BJ (cell line): ENCODE data around the gene FNBP1. TPM values are rescaled to one million over a fixed set of nuclear protein-coding genes. Genes with fewer than 3 reads are reported as not detected.

ENCODE experiments used
- CTCF ChIA-PET: fragments of 350-600 bp; formaldehyde crosslinking; extraction: SDS; loops from one replicate; lab custom pipeline; 2021; ENCODE audit warnings: antibody characterized with exemption, inconsistent platforms; lab: Yijun Ruan, JAX
- POLR2A ChIA-PET: fragments of 300-600 bp; sonication (Branson Sonifier 250); formaldehyde crosslinking; extraction: SDS; loops from one replicate; lab custom pipeline; 2021; ENCODE audit warnings: antibody characterized with exemption; lab: Charles Lee
- DNase-seq: peaks from one replicate; pipeline ENCODE4 v3.0.0-alpha.2; 2011; ENCODE audit warnings: low read depth
- H3K27me3 ChIP-seq: 2 replicates; pipeline ENCODE4 v1.6.0; 2011; ENCODE audit warnings: low read length; ENCODE audit not compliant: control insufficient read depth, insufficient read depth
- H3K36me3 ChIP-seq: 2 replicates; pipeline ENCODE4 v1.5.1; 2011; ENCODE audit warnings: low read length; ENCODE audit not compliant: control insufficient read depth, insufficient read depth
- H3K4me3 ChIP-seq: 2 replicates; pipeline ENCODE4 v1.5.1; 2011; ENCODE audit warnings: low read depth, mild to moderate bottlenecking, control low read depth, low read length
- polyA plus RNA-seq: library from polyadenylated mRNA; depleted of rRNA; stranded (reverse); fragments of >200 nt; gene quantifications from 2 replicates; pipeline ENCODE4 v1.2.3, GENCODE V29; 2011
- TF ChIP-seq, protein P1 (sequence below): IDR thresholded peaks from 2 replicates; pipeline ENCODE4 v1.5.1; 2011; ENCODE audit warnings: low read depth, mild to moderate bottlenecking, control low read depth, inconsistent platforms, low read length, moderate library complexity; ENCODE audit not compliant: insufficient read depth

FNBP1 gene
- polyA plus RNA-seq, 1 experiment = 7.8 TPM

DNA sequence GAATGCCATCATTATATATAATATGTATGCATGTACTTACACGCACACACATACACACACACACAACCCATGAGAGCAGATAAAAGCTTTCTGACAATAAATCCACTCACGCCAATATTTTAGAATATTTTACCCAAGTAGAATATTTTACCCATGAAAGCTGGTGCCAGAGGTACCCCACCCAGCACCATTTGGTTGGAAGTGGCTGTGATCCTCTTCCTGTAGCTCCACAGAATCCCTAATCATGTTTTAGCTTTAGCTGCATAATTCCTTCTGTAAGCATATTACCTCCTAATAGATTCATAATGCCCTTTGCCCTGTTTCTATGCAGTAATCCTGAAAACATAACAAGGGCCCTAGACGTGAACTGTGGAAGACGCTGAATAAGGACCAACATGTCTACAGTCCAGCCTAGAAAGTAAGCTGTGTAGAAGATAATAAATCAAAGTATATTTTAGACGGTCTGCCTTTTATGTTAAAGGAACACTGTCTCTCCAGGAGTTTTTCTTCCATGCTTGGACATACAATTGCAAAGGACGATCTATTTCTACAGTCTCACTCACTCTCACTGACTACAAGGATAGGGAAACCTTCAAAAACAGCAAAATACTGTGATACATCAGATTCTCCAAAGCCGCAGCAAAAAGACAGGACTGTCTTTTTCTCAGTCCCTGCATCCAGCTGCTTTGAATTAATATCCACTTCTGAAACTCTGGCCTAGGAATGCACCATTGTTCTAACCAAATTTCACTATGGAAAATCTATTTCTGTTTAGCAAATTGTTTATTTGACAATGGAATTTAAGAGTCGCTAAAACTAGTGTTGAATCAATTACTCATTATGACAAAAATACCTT lies 109.6 kb downstream of the FNBP1 start:
- H3K4me3 ChIP-seq = no peak overlapping the region
- ChIA-PET CTCF (interaction anchor here (0.7 to 1.9 kb wide), 7 partner anchors 11 to 107 kb away, joined by 3 to 4 read pairs (median 3); no protein-coding TSS in a partner anchor), POLR2A (interaction anchor here (0.7 kb wide), 2 partner anchors 23 to 138 kb away, joined by 6 to 7 read pairs; no protein-coding TSS in a partner anchor)
- DNase-seq = no peak
- H3K36me3 ChIP-seq = no peaks in the 10 kb centered on the region
- H3K27me3 ChIP-seq = no peaks in the 10 kb centered on the region
- TF ChIP-seq, protein P1, sequence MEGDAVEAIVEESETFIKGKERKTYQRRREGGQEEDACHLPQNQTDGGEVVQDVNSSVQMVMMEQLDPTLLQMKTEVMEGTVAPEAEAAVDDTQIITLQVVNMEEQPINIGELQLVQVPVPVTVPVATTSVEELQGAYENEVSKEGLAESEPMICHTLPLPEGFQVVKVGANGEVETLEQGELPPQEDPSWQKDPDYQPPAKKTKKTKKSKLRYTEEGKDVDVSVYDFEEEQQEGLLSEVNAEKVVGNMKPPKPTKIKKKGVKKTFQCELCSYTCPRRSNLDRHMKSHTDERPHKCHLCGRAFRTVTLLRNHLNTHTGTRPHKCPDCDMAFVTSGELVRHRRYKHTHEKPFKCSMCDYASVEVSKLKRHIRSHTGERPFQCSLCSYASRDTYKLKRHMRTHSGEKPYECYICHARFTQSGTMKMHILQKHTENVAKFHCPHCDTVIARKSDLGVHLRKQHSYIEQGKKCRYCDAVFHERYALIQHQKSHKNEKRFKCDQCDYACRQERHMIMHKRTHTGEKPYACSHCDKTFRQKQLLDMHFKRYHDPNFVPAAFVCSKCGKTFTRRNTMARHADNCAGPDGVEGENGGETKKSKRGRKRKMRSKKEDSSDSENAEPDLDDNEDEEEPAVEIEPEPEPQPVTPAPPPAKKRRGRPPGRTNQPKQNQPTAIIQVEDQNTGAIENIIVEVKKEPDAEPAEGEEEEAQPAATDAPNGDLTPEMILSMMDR = no peak

DNA sequence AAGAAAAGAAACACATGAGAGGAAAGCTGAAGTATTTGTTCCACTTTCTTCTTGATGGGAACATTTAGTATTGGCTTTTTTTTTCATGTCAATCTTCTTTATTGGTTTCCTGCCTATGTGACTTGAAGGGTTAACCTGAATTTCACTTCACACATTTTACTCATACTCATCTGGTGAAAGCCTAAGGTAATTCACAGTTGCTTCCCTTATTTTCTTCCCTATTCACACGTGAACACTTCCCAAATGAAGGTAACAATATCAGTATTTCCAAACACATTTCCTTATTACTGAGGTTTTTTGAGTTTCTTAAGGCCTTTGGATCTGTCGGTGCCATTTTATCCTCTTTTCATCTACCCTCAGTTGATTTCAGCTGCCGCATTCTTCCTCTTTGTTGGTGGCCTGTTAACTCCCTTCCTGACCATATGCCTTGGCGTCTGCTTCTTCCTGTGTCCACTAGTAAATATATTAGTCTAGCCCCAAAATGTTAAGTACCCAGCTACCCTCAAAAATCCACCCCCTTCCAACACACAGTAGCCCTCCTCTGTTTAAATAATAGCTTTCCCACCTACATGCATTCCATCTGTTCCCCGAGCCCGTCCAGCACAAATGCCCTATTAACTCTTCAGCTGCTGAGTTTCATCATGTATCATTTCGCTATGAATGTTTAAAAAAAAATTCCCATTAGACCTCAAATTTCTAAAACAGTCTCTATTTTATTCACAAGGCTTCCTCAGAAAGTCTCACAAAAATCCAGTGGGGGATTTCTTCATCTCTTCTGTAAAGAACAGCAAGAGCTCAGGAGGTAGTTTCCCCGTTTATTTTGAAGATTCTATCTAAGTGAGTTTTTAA lies 110.5 kb downstream of the FNBP1 start:
- TF ChIP-seq, protein P1 = no peak
- H3K4me3 ChIP-seq = no peak overlapping the region
- H3K27me3 ChIP-seq = no peaks in the 10 kb centered on the region
- no peak for DNase-seq
- no peaks in the 10 kb centered on the region for H3K36me3 ChIP-seq
- CTCF ChIA-PET = interaction anchor here (0.6 to 1.9 kb wide), 7 partner anchors 12 to 244 kb away, joined by 3 to 4 read pairs (median 3); no protein-coding TSS in a partner anchor
- POLR2A ChIA-PET = no interaction called here

DNA sequence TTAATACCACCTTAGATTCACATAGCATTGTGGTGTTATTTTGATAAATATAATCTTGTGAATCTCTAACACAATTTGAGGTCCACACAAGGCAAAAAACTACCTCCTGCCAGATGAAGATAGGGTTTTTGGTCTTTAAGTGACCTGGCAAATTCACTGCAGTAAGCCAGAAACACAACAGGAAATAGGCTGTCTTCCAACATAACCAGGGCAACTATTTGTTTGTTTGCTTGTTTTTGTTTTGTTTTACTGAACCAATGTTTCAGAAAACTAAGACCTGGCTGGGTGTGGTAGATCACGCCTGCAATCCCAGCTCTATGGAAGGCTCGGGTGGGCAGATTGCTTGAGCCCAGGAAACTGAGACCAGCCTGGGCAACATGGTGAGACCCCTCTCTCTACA lies 112.2 kb downstream of the FNBP1 start:
- Histone ChIP-seq H3K36me3 (peaks cover 2% of the 10 kb centered on the region; the same call in 1 of the 2 replicates), H3K4me3 (no peak overlapping the region), H3K27me3 (no peaks in the 10 kb centered on the region)
- DNase-seq = no peak
- TF ChIP-seq, protein P1 = no peak
- ChIA-PET POLR2A (no interaction called here), CTCF (no interaction called here)

DNA sequence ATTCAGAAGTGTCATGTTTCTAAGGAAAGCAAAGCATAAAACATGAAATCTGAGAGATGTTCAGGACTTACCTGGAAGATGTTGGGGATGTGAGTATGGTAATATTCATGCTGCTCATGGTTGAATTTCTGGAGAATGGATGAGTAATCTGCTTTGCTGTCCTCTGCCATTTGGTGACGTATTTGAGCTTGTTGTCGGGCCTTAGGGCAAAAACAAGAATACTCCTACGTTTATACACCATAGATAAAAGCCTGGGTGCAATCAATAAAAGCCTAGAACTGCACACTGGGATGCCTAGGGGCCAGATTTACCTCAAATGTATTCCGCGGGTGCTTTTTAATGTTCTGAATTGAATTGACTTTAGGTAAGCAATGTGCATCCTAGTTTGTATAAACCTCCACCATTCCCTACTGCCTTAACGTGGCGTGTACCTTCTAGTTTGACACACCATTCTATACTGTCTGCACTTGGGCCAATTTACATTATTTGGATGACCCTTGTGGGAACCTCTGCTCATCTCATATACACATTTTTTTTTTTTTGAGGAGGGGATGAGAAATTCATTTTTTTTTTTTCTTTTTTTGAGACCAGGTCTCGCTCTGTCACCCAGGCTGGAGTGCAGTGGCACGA lies 113.4 kb downstream of the FNBP1 start:
- Histone ChIP-seq H3K36me3 (peaks cover 2% of the 10 kb centered on the region; the same call in 1 of the 2 replicates), H3K27me3 (no peaks in the 10 kb centered on the region), H3K4me3 (no peak overlapping the region)
- CTCF ChIA-PET = interaction anchor here (0.6 kb wide), 1 partner anchor 8 kb away, joined by 4 read pairs; no protein-coding TSS in a partner anchor
- no peak for DNase-seq
- POLR2A ChIA-PET = no interaction called here
- TF ChIP-seq, protein P1 = no peak
